Measurements from ENCODE around the gene SPATC1L. TPM values are rescaled to one million over a fixed set of nuclear protein-coding genes. Genes with fewer than 3 reads are reported as not detected.

SPATC1L gene
- total RNA-seq, 2 donors from 2014 or later, result 2.6 to 12.9 TPM

DNA sequence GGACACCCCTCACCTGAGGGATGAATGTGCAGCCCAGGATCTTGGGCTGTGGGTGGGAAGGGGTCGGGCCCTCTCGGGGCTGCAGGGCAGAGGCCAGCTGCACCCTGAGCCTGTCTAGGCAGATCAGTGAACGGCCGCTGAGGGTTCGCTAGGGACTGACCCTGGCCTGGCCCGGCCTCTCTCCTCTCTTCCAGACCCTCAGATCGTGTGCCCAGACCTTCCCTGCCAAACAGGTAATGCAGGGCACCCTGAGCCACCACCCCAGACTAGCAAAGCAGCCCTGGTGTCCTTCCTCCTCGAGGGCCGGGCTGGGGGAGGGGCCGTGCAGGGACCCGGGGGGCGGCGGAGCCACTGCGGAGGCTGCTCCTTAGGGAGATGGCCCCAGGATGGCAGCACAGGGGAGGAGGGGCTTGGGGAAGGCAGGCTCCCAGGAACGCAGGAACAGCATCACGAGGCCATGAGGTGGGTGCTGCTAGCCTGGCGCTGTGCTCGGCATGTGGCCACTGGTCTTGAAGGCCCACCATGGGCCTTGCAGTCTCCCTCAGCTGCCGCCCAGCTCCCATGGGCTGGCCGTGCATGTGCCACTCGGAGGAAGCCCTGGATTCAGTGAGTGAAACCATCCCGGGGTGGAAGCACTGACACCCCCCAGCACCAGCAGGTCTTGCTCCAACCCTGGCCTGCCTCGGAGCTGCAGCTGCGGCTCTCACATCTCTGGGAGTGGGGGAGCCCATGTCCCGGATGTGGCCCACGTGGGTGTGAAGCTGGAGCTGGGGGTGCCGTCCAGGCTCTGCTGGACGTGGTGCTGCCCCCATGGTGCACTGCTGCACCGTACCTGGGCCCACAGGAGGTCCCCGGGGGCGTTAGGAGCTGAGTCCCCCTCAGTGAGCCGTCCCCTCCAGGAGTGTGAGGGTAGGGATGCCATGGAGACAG, 57.7 kb downstream of the SPATC1L start:
- H3K4me1 Mint-ChIP-seq (ENCODE audit: low read depth), result no peaks in the 10 kb centered on the region
- DNase-seq, result peak in 1 of 2 donors; percentile 0
- ATAC-seq (replicated peaks in 1 of 2), result no peak
- H3K27ac Mint-ChIP-seq, result no peak overlapping the region
- H3K36me3 Mint-ChIP-seq (ENCODE audit: insufficient read depth in 2 of 2), result no peaks in the 10 kb centered on the region
- H3K27me3 Mint-ChIP-seq (ENCODE audit: low read depth), result no peaks in the 10 kb centered on the region
- peaks cover 0 to 3% of the 10 kb centered on the region in 2 donors for H3K9me3 Mint-ChIP-seq
- H3K4me3 Mint-ChIP-seq, result no peak overlapping the region

DNA sequence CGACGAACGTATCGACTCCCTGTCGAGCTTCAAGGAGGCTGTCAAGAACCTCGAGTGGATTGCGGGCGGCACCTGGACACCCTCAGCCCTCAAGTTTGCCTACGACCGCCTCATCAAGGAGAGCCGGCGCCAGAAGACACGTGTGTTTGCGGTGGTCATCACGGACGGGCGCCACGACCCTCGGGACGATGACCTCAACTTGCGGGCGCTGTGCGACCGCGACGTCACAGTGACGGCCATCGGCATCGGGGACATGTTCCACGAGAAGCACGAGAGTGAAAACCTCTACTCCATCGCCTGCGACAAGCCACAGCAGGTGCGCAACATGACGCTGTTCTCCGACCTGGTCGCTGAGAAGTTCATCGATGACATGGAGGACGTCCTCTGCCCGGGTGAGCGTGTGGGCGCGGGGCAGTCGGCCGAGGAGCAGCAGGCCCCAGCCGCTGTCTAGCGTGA, 58.4 kb downstream of the SPATC1L start:
- Mint-ChIP-seq H3K36me3 (ENCODE audit: insufficient read depth in 2 of 2) (no peaks in the 10 kb centered on the region), H3K27me3 (ENCODE audit: low read depth) (no peaks in the 10 kb centered on the region), H3K9me3 (peaks cover 0 to 3% of the 10 kb centered on the region in 2 donors), H3K4me3 (no peak overlapping the region), H3K27ac (no peak overlapping the region), H3K4me1 (ENCODE audit: low read depth) (no peaks in the 10 kb centered on the region)
- no peak for DNase-seq
- ATAC-seq (replicated peaks in 1 of 2), result no peak

DNA sequence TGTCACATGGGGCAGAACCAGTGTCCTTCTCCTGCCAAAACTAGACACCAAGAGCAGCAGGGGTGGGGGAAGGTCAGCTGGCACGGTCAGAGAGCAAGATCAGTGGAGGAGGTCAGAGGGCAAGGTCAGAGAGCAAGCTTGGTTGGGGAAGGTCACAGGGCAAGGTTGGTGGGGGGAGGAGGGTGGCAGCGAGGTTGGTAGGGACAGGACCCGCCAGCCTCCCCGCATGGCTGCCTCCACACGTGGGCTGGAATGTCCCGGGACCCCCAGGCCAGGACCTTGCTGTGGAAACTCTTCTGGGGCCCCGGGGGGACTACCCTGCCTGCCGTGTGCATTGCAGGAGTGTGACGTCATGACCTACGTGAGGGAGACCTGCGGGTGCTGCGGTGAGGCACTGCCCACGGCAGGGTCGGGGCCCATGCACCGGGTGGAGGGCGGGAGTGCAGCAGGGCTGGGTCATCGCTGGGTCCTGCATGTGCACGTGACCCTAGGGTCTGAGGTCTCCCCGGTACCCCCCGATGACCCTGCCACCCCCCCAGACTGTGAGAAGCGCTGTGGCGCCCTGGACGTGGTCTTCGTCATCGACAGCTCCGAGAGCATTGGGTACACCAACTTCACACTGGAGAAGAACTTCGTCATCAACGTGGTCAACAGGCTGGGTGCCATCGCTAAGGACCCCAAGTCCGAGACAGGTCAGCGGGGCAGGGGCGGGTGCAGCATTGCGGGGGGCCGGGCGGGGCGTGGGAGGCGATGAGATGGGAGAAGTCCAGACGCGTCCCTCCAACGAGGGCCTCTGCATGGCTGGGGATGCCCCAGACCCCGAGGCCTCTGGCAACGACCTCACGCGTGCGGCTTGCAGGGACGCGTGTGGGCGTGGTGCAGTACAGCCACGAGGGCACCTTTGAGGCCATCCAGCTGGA, 59.1 kb downstream of the SPATC1L start:
- Mint-ChIP-seq H3K36me3 (ENCODE audit: insufficient read depth in 2 of 2) (no peaks in the 10 kb centered on the region), H3K4me3 (no peak overlapping the region), H3K9me3 (peaks cover 0 to 3% of the 10 kb centered on the region in 2 donors), H3K27me3 (ENCODE audit: low read depth) (no peaks in the 10 kb centered on the region), H3K27ac (no peak overlapping the region), H3K4me1 (ENCODE audit: low read depth) (no peaks in the 10 kb centered on the region)
- DNase-seq, result no peak
- ATAC-seq (replicated peaks in 1 of 2), result no peak

DNA sequence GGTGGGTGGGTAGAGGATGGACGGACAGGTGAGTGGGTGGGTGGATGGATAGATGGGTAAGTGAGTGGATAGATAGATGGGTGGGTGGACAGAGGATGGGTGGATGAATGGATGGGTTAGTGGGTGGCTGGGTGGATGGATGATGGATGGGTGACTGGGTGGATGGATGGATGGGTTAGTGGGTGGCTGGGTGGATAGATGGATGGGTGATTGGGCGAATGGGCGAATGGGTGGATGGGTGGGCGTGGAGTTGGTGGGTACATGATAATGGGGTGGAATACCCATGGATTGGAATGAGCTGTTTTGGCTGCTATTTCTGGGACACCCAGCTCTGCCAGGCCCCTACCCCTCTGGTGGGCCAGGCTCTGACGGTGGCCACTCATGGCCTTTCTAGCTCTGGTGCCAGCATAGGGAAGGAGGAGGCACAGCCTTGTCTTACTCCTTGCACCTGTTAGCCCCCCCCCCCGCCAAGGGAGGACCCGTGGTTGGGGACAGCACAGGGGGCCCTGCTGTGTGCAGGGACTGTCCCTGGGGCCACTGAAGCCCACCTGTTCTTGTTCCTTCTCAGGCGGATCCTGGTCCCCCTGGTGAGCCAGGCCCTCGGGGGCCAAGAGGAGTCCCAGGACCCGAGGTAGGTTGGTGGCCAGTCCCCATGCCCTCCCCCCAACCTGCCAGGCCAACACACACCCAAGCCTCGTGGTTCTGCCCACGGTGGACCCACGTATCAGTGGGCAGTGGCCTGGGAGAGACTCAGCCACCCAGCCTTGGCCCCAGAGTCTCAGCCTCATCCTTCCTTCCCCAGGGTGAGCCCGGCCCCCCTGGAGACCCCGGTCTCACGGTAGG, 60.0 kb downstream of the SPATC1L start:
- no peak for ATAC-seq (replicated peaks in 1 of 2)
- DNase-seq, result no peak
- Mint-ChIP-seq H3K27me3 (ENCODE audit: low read depth) (no peaks in the 10 kb centered on the region), H3K4me3 (no peak overlapping the region), H3K4me1 (ENCODE audit: low read depth) (no peaks in the 10 kb centered on the region), H3K27ac (no peak overlapping the region), H3K36me3 (ENCODE audit: insufficient read depth in 2 of 2) (no peaks in the 10 kb centered on the region), H3K9me3 (peaks cover 0 to 3% of the 10 kb centered on the region in 2 donors)

DNA sequence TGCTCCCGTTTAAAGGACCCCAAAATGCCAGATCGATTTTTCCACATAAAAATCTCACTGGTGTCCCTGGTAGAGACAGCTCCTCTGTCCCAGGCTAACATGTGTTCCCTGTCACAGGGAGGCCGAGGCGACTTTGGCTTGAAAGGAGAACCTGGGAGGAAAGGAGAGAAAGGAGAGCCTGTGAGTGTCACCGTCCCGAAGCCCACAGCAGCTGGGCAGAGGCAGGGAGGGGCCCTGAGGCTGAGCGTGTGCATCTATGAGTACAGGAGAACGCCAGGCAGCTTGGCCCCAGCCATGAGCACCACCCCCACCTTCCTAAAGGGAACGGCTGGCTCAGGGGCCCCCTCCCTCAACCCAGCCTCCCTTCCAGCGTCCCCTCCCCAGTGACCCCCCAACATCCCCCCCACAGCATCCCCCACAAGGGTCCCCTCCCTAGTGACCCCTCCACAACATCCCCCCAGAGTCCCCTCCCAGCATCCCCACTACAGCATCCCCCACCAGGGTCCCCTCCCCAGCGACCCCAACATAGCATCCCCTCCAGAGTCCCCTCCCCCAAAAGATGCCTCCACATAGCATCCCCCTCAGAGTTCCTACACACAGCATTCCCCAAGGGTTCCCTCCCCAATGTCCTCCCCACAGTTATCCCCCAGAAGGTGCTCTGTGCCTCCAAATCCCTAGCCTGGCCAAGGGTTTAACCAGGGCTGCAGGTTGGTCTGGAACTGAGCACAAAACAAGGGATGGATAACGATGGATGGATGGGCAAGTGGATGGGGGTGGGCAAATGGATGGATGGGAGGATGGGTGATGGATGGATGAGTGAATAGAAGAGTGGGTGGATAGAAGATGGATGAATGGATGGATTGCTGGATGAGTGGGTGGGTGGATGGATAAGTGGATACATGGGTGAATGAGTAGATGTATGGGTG, 61.2 kb downstream of the SPATC1L start:
- Mint-ChIP-seq H3K27me3 (ENCODE audit: low read depth) (no peaks in the 10 kb centered on the region), H3K36me3 (ENCODE audit: insufficient read depth in 2 of 2) (no peaks in the 10 kb centered on the region), H3K4me3 (no peak overlapping the region), H3K9me3 (peaks cover 0 to 3% of the 10 kb centered on the region in 2 donors), H3K27ac (no peak overlapping the region), H3K4me1 (ENCODE audit: low read depth) (no peaks in the 10 kb centered on the region)
- ATAC-seq (replicated peaks in 1 of 2), result no peak
- DNase-seq, result no peak

DNA sequence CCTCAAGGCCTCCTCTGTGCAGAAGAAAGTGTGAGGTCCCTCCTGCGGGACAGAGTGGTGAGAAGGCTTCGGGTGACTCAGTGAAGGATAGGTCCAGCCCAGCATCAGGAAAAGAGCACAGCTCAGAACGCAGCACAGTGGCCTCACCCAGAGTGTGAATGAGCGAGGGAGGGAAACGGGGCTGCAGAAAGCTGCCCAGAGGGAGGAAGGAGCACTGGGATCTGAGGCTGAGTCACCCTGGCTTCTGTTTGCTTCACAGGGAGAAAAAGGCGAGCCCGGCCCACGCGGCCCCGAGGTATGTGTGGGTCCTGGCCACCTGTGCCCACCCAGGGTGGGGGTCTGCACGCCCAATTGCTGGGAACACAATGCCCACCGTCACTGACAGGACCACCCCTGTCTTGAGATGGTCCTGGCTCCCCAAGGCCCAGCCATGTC, 62.0 kb downstream of the SPATC1L start:
- H3K4me3 Mint-ChIP-seq, result no peak overlapping the region
- no peak overlapping the region for H3K27ac Mint-ChIP-seq
- peaks cover 0 to 3% of the 10 kb centered on the region in 2 donors for H3K9me3 Mint-ChIP-seq
- no peaks in the 10 kb centered on the region for H3K4me1 Mint-ChIP-seq (ENCODE audit: low read depth)
- DNase-seq (no peak), ATAC-seq (replicated peaks in 1 of 2) (no peak)
- no peaks in the 10 kb centered on the region for H3K36me3 Mint-ChIP-seq (ENCODE audit: insufficient read depth in 2 of 2)
- no peaks in the 10 kb centered on the region for H3K27me3 Mint-ChIP-seq (ENCODE audit: low read depth)

DNA sequence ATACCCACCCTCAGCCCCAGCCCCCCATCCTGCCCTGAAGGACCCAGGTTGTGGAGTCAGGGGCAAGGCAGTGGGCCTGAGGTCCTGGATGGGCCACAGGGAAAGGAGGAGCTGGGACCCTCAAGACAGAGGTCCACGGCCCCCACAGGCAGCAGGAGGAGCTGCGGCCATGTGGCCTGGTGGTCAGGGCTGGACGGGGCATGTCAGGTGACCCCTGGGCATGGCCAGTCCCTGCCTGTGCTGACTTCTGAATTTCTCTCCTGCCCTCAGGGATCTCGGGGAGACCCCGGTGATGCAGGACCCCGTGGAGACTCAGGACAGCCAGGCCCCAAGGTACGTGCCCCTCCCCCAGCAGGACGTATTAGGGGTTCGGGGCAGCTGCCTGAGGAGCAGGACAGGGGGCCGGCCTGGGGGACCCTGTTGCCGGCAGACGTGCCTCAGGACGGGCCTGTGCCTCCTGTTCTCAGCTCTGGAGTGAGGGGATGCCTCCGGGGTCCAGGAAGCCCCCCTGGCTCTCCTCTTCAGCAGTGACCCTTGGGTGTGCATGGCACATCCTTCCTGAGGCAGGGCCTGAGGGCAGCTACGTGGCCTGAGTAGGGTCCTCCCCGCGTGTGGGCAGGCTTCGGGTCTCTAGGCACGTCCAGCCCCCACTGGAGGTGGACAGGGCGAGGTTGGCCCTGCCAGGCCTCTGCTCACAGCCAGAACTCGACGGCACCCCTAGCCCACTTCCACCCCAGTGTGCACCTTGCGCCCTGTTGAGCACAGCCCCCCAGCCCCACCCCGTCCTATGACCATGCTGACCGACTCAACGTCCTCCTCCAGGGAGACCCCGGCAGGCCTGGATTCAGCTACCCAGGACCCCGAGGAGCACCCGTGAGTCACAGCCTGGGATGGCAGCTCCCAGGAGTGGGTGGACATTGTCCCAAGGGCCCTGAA, 62.7 kb downstream of the SPATC1L start:
- DNase-seq, result no peak
- H3K36me3 Mint-ChIP-seq (ENCODE audit: insufficient read depth in 2 of 2), result no peaks in the 10 kb centered on the region
- no peaks in the 10 kb centered on the region for H3K27me3 Mint-ChIP-seq (ENCODE audit: low read depth)
- H3K4me1 Mint-ChIP-seq (ENCODE audit: low read depth), result no peaks in the 10 kb centered on the region
- no peak overlapping the region for H3K27ac Mint-ChIP-seq
- H3K9me3 Mint-ChIP-seq, result peaks cover 0 to 3% of the 10 kb centered on the region in 2 donors
- ATAC-seq (replicated peaks in 1 of 2), result no peak
- no peak overlapping the region for H3K4me3 Mint-ChIP-seq

DNA sequence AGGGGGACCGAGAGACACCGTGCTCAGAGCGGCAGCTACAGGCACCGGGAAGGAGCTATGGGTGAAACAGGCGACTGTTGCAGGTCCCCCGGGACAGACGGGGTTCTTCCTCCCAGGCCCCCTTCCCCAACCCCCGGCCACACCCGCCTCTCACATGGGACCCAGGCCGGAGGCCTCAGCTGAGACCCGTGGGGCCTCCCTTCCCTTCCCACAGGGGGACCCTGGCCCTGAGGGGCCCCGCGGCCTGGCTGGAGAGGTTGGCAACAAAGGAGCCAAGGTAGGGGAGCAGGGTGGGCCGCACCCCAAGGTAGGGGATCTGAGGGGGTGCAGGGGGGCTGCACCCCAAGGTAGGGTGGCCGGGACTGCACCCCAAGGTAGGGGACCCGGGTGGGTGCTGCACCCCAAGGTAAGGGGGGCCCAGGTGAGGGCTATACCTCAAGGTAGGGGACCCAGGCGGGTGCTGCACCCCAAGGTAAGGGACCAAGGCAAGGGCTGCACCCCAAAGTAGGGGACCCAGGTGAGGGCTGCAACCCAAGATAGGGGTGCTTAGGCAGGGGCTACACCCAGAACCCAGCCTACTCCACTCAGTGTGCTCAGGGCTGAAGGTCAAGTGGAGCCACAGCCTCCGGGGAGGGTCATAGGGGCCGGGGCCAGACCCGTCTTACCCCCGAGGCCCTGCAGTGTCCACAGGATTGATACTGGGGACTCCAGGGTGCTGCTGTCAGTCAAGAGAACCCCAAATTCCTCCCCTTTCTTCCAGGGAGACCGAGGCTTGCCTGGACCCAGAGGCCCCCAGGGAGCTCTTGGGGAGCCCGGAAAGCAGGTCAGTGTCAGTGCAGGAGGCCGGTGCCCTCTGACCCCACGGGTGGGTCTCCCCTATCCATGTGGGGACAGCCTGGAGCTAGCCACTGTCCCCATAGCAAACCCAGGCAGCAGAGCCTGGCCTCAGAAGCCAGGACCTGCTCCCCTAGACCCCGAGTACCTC, 63.7 kb downstream of the SPATC1L start:
- H3K9me3 Mint-ChIP-seq, result peaks cover 0 to 3% of the 10 kb centered on the region in 2 donors
- H3K36me3 Mint-ChIP-seq (ENCODE audit: insufficient read depth in 2 of 2), result no peaks in the 10 kb centered on the region
- H3K27me3 Mint-ChIP-seq (ENCODE audit: low read depth), result no peaks in the 10 kb centered on the region
- H3K27ac Mint-ChIP-seq, result no peak overlapping the region
- DNase-seq (no peak), ATAC-seq (replicated peaks in 1 of 2) (no peak)
- no peaks in the 10 kb centered on the region for H3K4me1 Mint-ChIP-seq (ENCODE audit: low read depth)
- no peak overlapping the region for H3K4me3 Mint-ChIP-seq

DNA sequence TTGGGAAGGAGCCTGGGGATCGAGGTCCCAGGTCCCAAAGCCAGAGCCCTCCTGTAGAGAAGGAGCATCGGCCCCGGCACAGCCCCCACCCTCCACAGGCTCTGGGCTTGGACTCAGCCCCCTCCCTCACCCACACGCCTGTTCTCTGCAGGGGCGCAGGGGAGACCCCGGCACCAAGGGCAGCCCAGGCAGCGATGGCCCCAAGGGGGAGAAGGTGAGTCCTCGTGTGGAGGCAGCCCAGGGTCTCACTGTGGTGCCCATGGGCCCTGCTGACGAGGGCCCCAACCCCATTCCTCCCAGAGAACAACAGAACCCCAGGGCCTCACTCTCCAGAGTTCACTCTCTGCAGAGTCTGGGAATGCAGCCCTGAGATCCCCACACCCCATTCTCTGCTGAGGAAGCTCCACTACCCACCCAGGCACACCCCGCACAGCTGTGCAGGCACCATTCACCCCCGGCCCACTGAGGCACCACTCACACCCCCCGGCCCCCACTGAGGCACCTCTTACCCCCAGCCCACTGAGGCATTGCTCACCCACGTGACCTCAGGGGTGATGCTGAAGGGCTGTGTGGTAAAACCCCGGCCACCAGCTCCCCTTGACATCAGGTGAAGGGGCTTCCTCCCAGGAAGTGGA, 64.5 kb downstream of the SPATC1L start:
- no peak for ATAC-seq (replicated peaks in 1 of 2)
- DNase-seq, result no peak

DNA sequence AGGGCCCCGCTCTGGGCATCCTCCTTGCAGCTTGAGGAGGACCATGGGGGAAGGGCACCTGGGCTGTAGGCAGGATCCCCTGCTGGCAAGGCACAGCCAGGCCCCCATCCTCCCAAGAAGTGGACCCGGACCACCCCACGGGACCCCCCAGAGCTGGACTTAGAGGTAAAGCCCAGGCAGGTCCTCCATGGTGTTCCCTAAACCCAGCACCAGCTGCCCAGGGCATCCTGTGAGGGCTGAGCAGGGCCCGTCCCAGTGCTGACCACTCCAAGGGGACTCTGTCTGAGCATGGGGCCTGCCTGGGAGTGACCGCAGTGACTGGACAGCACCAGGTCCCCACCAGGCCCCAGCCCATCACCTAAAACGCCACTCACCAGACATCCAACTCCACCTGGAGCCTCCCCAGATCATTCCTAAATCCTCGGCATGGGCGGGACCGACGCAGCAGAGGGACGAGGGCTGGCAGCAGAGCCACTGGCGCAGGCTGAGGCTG, 65.1 kb downstream of the SPATC1L start:
- no peak for DNase-seq
- H3K9me3 Mint-ChIP-seq, result peaks cover 0 to 3% of the 10 kb centered on the region in 2 donors
- no peak overlapping the region for H3K27ac Mint-ChIP-seq
- no peaks in the 10 kb centered on the region for H3K36me3 Mint-ChIP-seq (ENCODE audit: insufficient read depth in 2 of 2)
- H3K4me3 Mint-ChIP-seq, result no peak overlapping the region
- no peaks in the 10 kb centered on the region for H3K4me1 Mint-ChIP-seq (ENCODE audit: low read depth)
- H3K27me3 Mint-ChIP-seq (ENCODE audit: low read depth), result no peaks in the 10 kb centered on the region
- ATAC-seq (replicated peaks in 1 of 2), result no peak

More for the DNA sequence above, 64.5 kb downstream of the SPATC1L start:
- Mint-ChIP-seq H3K9me3 (peaks cover 0 to 3% of the 10 kb centered on the region in 2 donors), H3K27ac (no peak overlapping the region), H3K4me1 (ENCODE audit: low read depth) (no peaks in the 10 kb centered on the region), H3K36me3 (ENCODE audit: insufficient read depth in 2 of 2) (no peaks in the 10 kb centered on the region), H3K27me3 (ENCODE audit: low read depth) (no peaks in the 10 kb centered on the region), H3K4me3 (no peak overlapping the region)
